IPS-11a (cell line): Measurements from ENCODE around the gene PLEKHB1.
"Not testable (repeated sequence)": the region's sequence is repeated elsewhere in the genome, so short reads cannot be mapped to it uniquely, and the experiment has no call there.

Experiments
- H3K4me3 ChIP-seq: one replicate; pipeline ENCODE4 v1.5.1; 2013; ENCODE audit warnings: low read depth, low read length, control low read depth

The PLEKHB1 gene

GRCh38 chr11:73670808-73671207 lies 24.4 kb downstream of the PLEKHB1 start:
- no peak overlapping the region for H3K4me3 ChIP-seq

GRCh38 chr11:73671701-73672100 lies 25.3 kb downstream of the PLEKHB1 start:
- H3K4me3 ChIP-seq = no peak overlapping the region

DNA sequence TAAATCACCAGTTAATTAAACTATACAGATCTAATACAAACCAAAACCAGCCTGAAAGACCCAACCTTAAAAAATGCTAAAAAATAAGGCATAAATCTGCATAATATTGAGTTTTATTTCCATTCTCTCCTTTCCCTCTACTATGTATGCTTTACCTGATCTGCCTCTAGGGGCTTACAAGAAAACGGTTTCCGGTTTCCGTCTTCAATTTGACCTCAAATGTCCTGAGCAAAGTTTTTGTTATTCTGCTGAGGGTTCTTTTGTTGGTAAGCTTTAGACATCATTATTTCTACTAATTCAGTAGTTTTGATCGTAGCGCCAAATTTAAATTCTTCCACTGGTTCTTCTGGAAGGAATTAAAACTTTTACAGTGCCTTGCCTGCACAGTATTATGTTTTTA lies 30.2 kb downstream of the PLEKHB1 start:
- H3K4me3 ChIP-seq = not testable (repeated sequence)

DNA sequence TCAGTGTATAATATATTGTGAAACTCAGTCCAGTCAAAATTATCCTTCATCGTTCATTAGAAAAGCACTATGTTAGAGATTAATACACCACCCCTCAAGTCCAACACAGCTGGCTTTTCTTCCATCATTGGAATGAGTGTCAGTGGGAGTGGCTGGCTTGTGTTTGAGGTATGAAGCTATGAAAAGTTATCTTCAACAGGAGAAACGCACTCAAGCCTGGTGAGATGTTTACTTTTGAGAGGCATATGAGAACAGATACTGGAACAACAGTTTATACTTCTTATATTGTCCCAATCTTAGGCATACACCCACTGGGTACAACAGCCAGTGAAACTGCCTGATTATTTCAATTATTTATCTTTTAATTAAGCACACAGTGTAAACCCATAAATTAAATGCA lies 34.3 kb downstream of the PLEKHB1 start:
- H3K4me3 ChIP-seq = no peak overlapping the region

GRCh38 chr11:73693899-73694525 lies 47.6 kb downstream of the PLEKHB1 start:
- H3K4me3 ChIP-seq = no peak overlapping the region

DNA sequence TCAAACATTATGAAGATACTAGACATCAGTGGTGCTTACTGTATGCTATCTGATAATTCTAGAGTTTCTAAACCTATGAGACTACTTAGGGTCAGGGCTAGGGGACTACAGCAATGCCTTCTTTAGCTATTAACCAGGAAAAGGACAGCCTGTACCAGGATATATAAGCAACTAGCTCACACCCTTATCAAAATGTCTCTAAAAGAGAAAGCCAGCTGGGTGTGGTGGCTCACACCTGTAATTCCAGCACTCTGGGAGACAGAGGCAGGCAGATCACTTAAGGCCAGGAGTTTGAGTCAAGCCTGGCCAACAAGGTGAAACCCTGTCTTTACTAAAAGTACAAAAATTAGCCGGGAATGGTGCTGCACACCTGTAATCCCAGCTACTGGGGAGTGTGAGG lies 58.7 kb downstream of the PLEKHB1 start:
- H3K4me3 ChIP-seq = no peak overlapping the region

GRCh38 chr11:73710964-73711363 lies 64.6 kb downstream of the PLEKHB1 start:
- no peak overlapping the region for H3K4me3 ChIP-seq
